ENCODE measurements around the gene IQGAP2. TPM values are rescaled to one million over a fixed set of nuclear protein-coding genes. Genes with fewer than 3 reads are reported as not detected.

The IQGAP2 gene
- total and polyA plus RNA-seq, 9 of the 15 experiments (the other 6 are each of a cell fraction or from before 2014, with no cell fraction given): 8.7 to 23.2 (median 17.4) TPM

DNA sequence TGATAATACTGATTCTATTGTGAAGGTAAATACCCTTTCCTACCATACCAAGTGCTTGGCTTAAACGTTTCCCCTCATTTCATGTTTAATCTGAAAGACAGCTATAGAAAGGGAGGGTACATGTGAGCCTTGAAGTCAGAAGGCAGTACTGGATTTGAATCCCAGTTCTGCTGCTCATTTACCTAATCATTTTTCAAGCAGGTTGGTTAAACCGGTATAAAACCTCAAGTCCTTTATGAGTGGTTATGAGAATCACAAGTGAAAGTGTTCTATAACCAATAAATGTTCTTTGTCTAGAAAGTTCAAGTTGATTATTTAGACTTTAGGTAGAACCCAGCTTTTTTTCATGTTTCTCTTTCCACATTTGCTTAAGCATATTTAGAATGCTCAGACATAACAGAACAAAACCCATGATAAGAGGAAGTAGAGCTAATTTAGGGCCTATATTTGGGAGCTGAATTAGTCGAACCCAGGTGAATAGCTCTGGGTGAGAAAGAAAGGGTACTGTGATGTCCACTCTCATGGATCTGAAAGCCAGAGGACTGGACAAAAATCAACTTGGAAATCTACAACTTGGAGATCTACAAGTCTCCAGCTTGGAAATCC lies 249.8 kb downstream of the IQGAP2 start:
- Histone ChIP-seq H3K4me2 (ENCODE audit: insufficient read depth, low read length) (no peak overlapping the region), H3K9ac (ENCODE audit: insufficient read depth in 1 of 2, low read depth in 2 of 2, low read length in 2 of 2) (no peak overlapping the region), H3K4me3 (no peak overlapping the region), H3K79me2 (ENCODE audit: control insufficient read depth, insufficient read depth, low read length) (no peaks in the 10 kb centered on the region), H3K27ac (ENCODE audit: extremely low read depth, low read depth, low read length) (no peak overlapping the region), H3K27me3 (ENCODE audit: control insufficient read depth in 2 of 2, insufficient read depth in 2 of 2, low read length in 2 of 2) (no peaks in the 10 kb centered on the region), H3K9me3 (replicated peaks; ENCODE audit: control insufficient read depth, insufficient read depth, low read depth, low read length) (peaks cover 11% of the 10 kb centered on the region), H3K9me1 (ENCODE audit: control insufficient read depth, insufficient read depth, low read length) (no peaks in the 10 kb centered on the region), H3K4me1 (replicated peaks in 1 of 2; ENCODE audit: control insufficient read depth in 2 of 2, insufficient read depth in 2 of 2, low read length in 2 of 2) (peaks cover 4 to 12% of the 10 kb centered on the region in 2 experiments; a peak in 3 of 5 replicates), H4K20me1 (replicated peaks; ENCODE audit: control insufficient read depth, insufficient read depth, low read length) (no peaks in the 10 kb centered on the region), H2AFZ (ENCODE audit: low read depth, low read length) (no peak overlapping the region), H3K36me3 (ENCODE audit: control insufficient read depth, insufficient read depth, low read length) (no peaks in the 10 kb centered on the region; the same call in 2 of the 3 replicates)
- in situ Hi-C loops (cut with MboI): no loop called here
- no peak for DNase-seq (ENCODE audit: extremely low read depth in 1 of 4, low spot score in 3 of 4)
- WGBS (ENCODE audit: insufficient coverage, low coverage, missing lambda C conversion rate): 51% methylated on average over 3 of the region's 3 CpGs
- ATAC-seq: no peak
- FAIRE-seq: no peak
- intact Hi-C loops (cut with micrococcal nuclease): no loop called here
- BruUV-seq (replicated peaks): no TSS peak
- TF ChIP-seq HIVEP1 (CRISPR knock-in tag; IDR thresholded peaks at IDR 0.05): no peak
- TF ChIP-seq ZNF507 (tag; conservative IDR thresholded peaks at IDR 0.05): peak; percentile 27; the same call in 1 of the 2 replicates
- CTCF ChIA-PET (ENCODE audit: low intra/inter-chr PET ratio): no interaction called here
- POLR2A ChIA-PET: interaction anchor here (1.5 kb wide), 1 partner anchor 51 kb away, joined by 4 read pairs; no protein-coding TSS in a partner anchor

GRCh38 chr5:76657091-76657490 lies 254.0 kb downstream of the IQGAP2 start:
- WGBS (ENCODE audit: insufficient coverage, low coverage, missing lambda C conversion rate): 93% methylated on average over 3 of the region's 3 CpGs
- no TSS peak for BruUV-seq (replicated peaks)
- Histone ChIP-seq H3K4me2 (ENCODE audit: insufficient read depth, low read length) (peak overlapping the region; percentile 38; the same call in 1 of the 2 replicates), H3K9me3 (replicated peaks; ENCODE audit: control insufficient read depth, insufficient read depth, low read depth, low read length) (peaks cover 8% of the 10 kb centered on the region), H2AFZ (ENCODE audit: low read depth, low read length) (peak overlapping the region; percentile 78), H3K27ac (ENCODE audit: extremely low read depth, low read depth, low read length) (peak overlapping the region; percentile 76), H3K9me1 (ENCODE audit: control insufficient read depth, insufficient read depth, low read length) (no peaks in the 10 kb centered on the region), H3K4me3 (no peak overlapping the region), H3K27me3 (ENCODE audit: control insufficient read depth in 2 of 2, insufficient read depth in 2 of 2, low read length in 2 of 2) (no peaks in the 10 kb centered on the region), H3K79me2 (ENCODE audit: control insufficient read depth, insufficient read depth, low read length) (no peaks in the 10 kb centered on the region), H4K20me1 (replicated peaks; ENCODE audit: control insufficient read depth, insufficient read depth, low read length) (no peaks in the 10 kb centered on the region), H3K9ac (ENCODE audit: insufficient read depth in 1 of 2, low read depth in 2 of 2, low read length in 2 of 2) (peak overlapping the region in 1 of 2 experiments; percentile 35; a peak in 1 of 4 replicates), H3K36me3 (ENCODE audit: control insufficient read depth, insufficient read depth, low read length) (no peaks in the 10 kb centered on the region; the same call in 2 of the 3 replicates), H3K4me1 (replicated peaks in 1 of 2; ENCODE audit: control insufficient read depth in 2 of 2, insufficient read depth in 2 of 2, low read length in 2 of 2) (peaks cover 4 to 24% of the 10 kb centered on the region in 2 experiments; a peak in 3 of 5 replicates)
- ATAC-seq: no peak
- no peak for FAIRE-seq
- in situ Hi-C loops (cut with MboI): no loop called here
- DNase-seq (ENCODE audit: extremely low read depth in 1 of 4, low spot score in 3 of 4): no peak
- ChIA-PET POLR2A (interaction anchor here (1.1 to 2.0 kb wide), 2 partner anchors 11 to 64 kb away, joined by 3 to 16 read pairs; no protein-coding TSS in a partner anchor), CTCF (ENCODE audit: low intra/inter-chr PET ratio) (no interaction called here)
- intact Hi-C loops (cut with micrococcal nuclease): no loop called here
- TF ChIP-seq SUPT5H (IDR thresholded peaks at IDR 0.05) (no peak), HNRNPH1 (optimal IDR thresholded peaks at IDR 0.05; ENCODE audit: low read depth, low read length) (no peak), ZNF41 (CRISPR knock-in tag; conservative IDR thresholded peaks at IDR 0.05) (no peak), FOXP4 (CRISPR knock-in tag; IDR thresholded peaks at IDR 0.05; ENCODE audit: borderline replicate concordance) (no peak), ZNF134 (CRISPR knock-in tag; conservative IDR thresholded peaks at IDR 0.05) (no peak), HMG20B (CRISPR knock-in tag; IDR thresholded peaks at IDR 0.05) (no peak), TBL1XR1 (IDR thresholded peaks at IDR 0.05; ENCODE audit: low read length in 2 of 2) (no peak), EGR1 (conservative IDR thresholded peaks at IDR 0.05) (no peak), TARDBP (IDR thresholded peaks at IDR 0.05) (no peak), ZNF263 (CRISPR knock-in tag; IDR thresholded peaks at IDR 0.05; ENCODE audit: borderline replicate concordance) (no peak)
- TF ChIP-seq, protein P1, sequence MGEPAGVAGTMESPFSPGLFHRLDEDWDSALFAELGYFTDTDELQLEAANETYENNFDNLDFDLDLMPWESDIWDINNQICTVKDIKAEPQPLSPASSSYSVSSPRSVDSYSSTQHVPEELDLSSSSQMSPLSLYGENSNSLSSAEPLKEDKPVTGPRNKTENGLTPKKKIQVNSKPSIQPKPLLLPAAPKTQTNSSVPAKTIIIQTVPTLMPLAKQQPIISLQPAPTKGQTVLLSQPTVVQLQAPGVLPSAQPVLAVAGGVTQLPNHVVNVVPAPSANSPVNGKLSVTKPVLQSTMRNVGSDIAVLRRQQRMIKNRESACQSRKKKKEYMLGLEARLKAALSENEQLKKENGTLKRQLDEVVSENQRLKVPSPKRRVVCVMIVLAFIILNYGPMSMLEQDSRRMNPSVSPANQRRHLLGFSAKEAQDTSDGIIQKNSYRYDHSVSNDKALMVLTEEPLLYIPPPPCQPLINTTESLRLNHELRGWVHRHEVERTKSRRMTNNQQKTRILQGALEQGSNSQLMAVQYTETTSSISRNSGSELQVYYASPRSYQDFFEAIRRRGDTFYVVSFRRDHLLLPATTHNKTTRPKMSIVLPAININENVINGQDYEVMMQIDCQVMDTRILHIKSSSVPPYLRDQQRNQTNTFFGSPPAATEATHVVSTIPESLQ (CRISPR knock-in tag; IDR thresholded peaks at IDR 0.05): no peak
